GM18873 (cell line): ENCODE measurements around the gene SLC51A.

Experiments
- ATAC-seq: cut with Tn5 transposase; IDR thresholded peaks from one replicate; pipeline ENCODE4 v1.9.1; 2021; ENCODE audit warnings: mild to moderate bottlenecking, moderate library complexity, moderate number of reproducible peaks; ENCODE audit not compliant: unreplicated experiment, low FRiP score

SLC51A gene

GRCh38 chr3:196214783-196215441 lies 1.4 kb upstream of the SLC51A start:
- no peak for ATAC-seq

GRCh38 chr3:196215493-196216020 lies 777 bp upstream of the SLC51A start:
- ATAC-seq = no peak

GRCh38 chr3:196216681-196217211 lies 412 bp downstream of the SLC51A start:
- ATAC-seq = no peak

GRCh38 chr3:196217307-196218154 lies 1.2 kb downstream of the SLC51A start:
- ATAC-seq = no peak

GRCh38 chr3:196218155-196218712 lies 1.9 kb downstream of the SLC51A start:
- ATAC-seq = no peak

GRCh38 chr3:196219194-196219969 lies 3.0 kb downstream of the SLC51A start:
- ATAC-seq = no peak

GRCh38 chr3:196219970-196220311 lies 3.6 kb downstream of the SLC51A start:
- no peak for ATAC-seq

- no peak for ATAC-seq
Observed at GRCh38 chr3:196220587-196220986, 4.3 kb downstream of the SLC51A start.

GRCh38 chr3:196220991-196221390 lies 4.7 kb downstream of the SLC51A start:
- ATAC-seq = no peak

GRCh38 chr3:196222876-196223595 lies 6.7 kb downstream of the SLC51A start:
- ATAC-seq = no peak

- no peak for ATAC-seq
Observed at GRCh38 chr3:196225086-196225485, 8.8 kb downstream of the SLC51A start.

- no peak for ATAC-seq
Observed at GRCh38 chr3:196225763-196226364, 9.5 kb downstream of the SLC51A start.

- no peak for ATAC-seq
Observed at GRCh38 chr3:196227121-196227561, 10.8 kb downstream of the SLC51A start.

GRCh38 chr3:196227629-196228493 lies 11.5 kb downstream of the SLC51A start:
- no peak for ATAC-seq

GRCh38 chr3:196232154-196232881 lies 16.0 kb downstream of the SLC51A start:
- no peak for ATAC-seq

GRCh38 chr3:196232882-196233251 lies 16.5 kb downstream of the SLC51A start:
- ATAC-seq = no peak

GRCh38 chr3:196235452-196236122 lies 19.3 kb downstream of the SLC51A start:
- no peak for ATAC-seq
